Thoracic aorta (tissue), 2 donors: Measurements from ENCODE around the gene FBN2. TPM values are rescaled to one million over a fixed set of nuclear protein-coding genes. Genes with fewer than 3 reads are reported as not detected.
"Not testable (repeated sequence)": the region's sequence is repeated elsewhere in the genome, so short reads cannot be mapped to it uniquely, and the experiment has no call there.

ENCODE experiments used
- ATAC-seq: fragments of 150-250 bp; one replicate; pipeline ENCODE4 v1.8.0; 2017; ENCODE audit warnings: low read depth; ENCODE audit not compliant: insufficient number of reproducible peaks, low FRiP score
- DNase-seq: peaks from one replicate; pipeline ENCODE4 v3.0.0-alpha.2; 2020; ENCODE audit warnings: low spot score
- H3K27ac ChIP-seq, 2 donors: fragments of 200-600 bp; sonication (generic); 1 replicate in 1 of 2; 2 replicates in 1 of 2; pipeline ENCODE4 v1.5.1; 2016; ENCODE audit warnings: mild to moderate bottlenecking in 2 of 2, moderate library complexity in 2 of 2
- H3K27me3 ChIP-seq: fragments of 200-600 bp; sonication (generic); replicated peaks from 2 replicates; pipeline ENCODE4 v1.6.0; 2016; ENCODE audit warnings: mild to moderate bottlenecking; ENCODE audit not compliant: insufficient read depth
- H3K36me3 ChIP-seq: fragments of 200-600 bp; sonication (generic); one replicate; pipeline ENCODE4 v1.5.1; 2016
- H3K4me1 ChIP-seq, 2 donors: fragments of 200-600 bp; sonication (generic); 1 replicate in 1 of 2; 2 replicates in 1 of 2; pipeline versions ENCODE4 v1.5.1 to v1.6.0; 2016; ENCODE audit warnings: low read depth in 2 of 2, mild to moderate bottlenecking in 1 of 2; ENCODE audit not compliant: control insufficient read depth in 1 of 2
- H3K4me3 ChIP-seq: fragments of 200-600 bp; sonication (generic); 2 replicates; pipeline ENCODE4 v1.5.1; 2016; ENCODE audit warnings: mild to moderate bottlenecking
- H3K9me3 ChIP-seq: fragments of 200-600 bp; sonication (generic); 2 replicates; pipeline ENCODE4 v1.5.1; 2016
- total RNA-seq, 2 donors: library from RNA; depleted of rRNA; stranded (reverse); fragments of >200 nt; gene quantifications; one replicate each; pipeline versions ENCODE4 v1.1.0 to v1.2.3, GENCODE V29; 2016
- TF ChIP-seq, protein P1 (sequence below): fragments of 200-600 bp; sonication (generic); IDR thresholded peaks from one replicate; pipeline ENCODE4 v1.5.1; 2019; ENCODE audit warnings: antibody characterized with exemption

The FBN2 gene
- total RNA-seq, 2 donors from 2014 or later, result 0.68 to 5.8 TPM

DNA sequence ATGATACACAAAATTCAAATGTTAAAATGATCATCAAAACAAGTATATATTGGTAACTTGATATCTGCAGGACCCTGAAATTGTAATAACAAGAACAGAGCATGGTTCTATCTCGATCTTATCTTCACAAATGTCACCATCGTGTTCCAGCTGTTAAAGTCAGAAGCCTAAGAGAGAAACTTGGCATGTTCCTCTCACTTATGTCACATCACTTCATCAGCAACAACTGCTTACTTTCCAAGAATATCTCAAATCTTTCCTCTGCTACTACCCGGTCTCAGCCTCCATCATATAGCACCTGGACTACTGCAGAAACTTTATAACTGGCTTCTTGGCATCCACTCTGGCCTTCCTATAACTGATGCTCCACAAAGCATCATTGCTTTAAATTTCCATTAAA is 84.9 kb downstream of the FBN2 start:
- DNase-seq (no peak), ATAC-seq (no peak)
- no peaks in the 10 kb centered on the region for H3K27me3 ChIP-seq
- TF ChIP-seq, protein P1, sequence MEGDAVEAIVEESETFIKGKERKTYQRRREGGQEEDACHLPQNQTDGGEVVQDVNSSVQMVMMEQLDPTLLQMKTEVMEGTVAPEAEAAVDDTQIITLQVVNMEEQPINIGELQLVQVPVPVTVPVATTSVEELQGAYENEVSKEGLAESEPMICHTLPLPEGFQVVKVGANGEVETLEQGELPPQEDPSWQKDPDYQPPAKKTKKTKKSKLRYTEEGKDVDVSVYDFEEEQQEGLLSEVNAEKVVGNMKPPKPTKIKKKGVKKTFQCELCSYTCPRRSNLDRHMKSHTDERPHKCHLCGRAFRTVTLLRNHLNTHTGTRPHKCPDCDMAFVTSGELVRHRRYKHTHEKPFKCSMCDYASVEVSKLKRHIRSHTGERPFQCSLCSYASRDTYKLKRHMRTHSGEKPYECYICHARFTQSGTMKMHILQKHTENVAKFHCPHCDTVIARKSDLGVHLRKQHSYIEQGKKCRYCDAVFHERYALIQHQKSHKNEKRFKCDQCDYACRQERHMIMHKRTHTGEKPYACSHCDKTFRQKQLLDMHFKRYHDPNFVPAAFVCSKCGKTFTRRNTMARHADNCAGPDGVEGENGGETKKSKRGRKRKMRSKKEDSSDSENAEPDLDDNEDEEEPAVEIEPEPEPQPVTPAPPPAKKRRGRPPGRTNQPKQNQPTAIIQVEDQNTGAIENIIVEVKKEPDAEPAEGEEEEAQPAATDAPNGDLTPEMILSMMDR, result no peak
- H3K4me3 ChIP-seq, result no peak overlapping the region
- peaks cover 1% of the 10 kb centered on the region for H3K9me3 ChIP-seq
- H3K27ac ChIP-seq, result no peak overlapping the region
- peaks cover 0 to 9% of the 10 kb centered on the region in 2 donors for H3K4me1 ChIP-seq
- no peaks in the 10 kb centered on the region for H3K36me3 ChIP-seq

DNA sequence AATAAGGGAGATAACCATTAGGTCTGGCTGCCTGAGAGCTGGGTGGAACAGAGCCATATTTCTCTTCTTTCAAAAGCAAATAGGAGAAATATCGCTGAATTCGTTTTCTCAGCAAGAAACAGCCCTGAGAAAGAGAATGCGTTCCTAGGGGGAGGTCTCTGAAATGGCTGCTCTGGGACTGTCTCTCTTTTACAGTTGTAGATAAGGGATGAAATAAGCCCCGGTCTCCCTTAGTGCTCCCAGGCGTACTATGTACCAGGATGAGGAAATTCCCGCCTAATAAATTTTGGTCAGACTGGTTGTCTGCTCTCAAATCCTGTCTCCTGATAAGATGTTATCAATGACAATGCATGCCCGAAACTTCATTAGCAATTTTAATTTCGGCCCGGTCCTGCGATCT is 90.8 kb downstream of the FBN2 start:
- not testable (repeated sequence) for ATAC-seq, DNase-seq, H3K4me1 ChIP-seq, H3K4me3 ChIP-seq, H3K27ac ChIP-seq, H3K36me3 ChIP-seq, H3K27me3 ChIP-seq
- peaks cover 11% of the 10 kb centered on the region for H3K9me3 ChIP-seq

DNA sequence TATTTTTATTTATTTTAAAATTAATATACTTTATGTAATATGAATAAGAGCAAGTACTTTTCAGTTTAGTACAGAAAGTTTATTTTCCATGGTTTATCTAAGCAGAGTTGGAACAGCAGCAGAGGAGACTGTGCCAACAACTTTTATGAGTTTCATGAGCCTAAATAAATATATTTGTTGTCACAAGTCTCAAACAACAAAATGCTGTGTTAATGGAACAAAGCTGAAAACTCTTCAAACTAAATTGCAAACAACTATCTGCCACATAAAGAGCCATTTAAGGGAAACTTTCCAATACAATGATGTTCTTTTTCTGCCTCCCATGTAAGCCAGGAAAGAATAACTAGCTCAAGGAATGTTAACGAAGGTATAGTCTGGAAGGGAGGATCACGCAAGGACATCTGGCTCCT is 96.1 kb downstream of the FBN2 start:
- ATAC-seq (no peak), DNase-seq (no peak)
- Histone ChIP-seq H3K36me3 (no peaks in the 10 kb centered on the region), H3K9me3 (peaks cover 2% of the 10 kb centered on the region), H3K27ac (no peak overlapping the region), H3K4me1 (peaks cover 0 to 15% of the 10 kb centered on the region in 2 donors), H3K27me3 (no peaks in the 10 kb centered on the region), H3K4me3 (no peak overlapping the region)
- TF ChIP-seq, protein P1, result no peak

DNA sequence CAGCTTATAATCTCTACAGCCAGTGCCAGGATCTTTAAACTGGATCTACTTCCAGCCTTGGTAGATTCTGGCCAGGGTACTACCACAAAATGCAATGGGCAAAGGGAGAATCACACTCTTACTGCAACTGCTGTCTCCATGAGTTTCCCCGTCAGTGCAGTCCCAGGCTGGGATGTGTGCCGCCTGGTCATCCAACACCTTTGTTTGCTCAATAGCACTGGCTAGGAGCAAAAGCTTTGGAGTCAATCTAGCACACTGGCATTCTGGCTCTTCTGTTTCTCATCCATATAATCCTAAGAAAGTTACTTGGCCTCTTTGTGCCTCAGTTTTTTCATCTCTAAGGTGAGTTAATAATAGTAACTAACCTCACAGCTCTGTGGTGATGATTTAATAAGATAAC is 96.9 kb downstream of the FBN2 start:
- H3K4me3 ChIP-seq, result no peak overlapping the region
- H3K9me3 ChIP-seq, result no peaks in the 10 kb centered on the region
- TF ChIP-seq, protein P1, result no peak
- ATAC-seq, result no peak
- H3K36me3 ChIP-seq, result no peaks in the 10 kb centered on the region
- H3K27ac ChIP-seq, result no peak overlapping the region
- peaks cover 0 to 15% of the 10 kb centered on the region in 2 donors for H3K4me1 ChIP-seq
- DNase-seq, result no peak
- H3K27me3 ChIP-seq, result no peaks in the 10 kb centered on the region

DNA sequence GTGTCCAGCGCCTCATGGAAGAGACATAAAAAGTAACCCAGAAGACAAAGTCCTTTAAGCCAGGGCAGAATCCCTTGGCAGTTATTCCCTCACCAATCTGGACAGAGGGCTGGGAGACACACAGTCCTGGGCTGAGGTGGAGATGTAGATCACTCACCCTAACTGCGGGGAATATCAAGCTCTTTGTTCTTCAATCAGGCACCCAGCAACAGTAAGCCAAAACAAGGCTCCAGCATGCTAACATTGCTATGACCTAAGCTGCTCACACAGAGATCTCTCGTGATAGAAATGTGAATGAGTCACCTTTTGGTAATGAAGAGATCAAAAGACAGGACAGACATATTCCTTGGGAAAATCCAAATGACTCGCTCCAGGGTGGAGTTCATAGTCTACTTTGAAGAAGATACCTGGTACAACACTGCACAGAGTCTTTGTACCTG is 101.3 kb downstream of the FBN2 start:
- TF ChIP-seq, protein P1, result no peak
- no peak overlapping the region for H3K27ac ChIP-seq
- H3K9me3 ChIP-seq, result no peaks in the 10 kb centered on the region
- DNase-seq, result no peak
- peaks cover 0 to 9% of the 10 kb centered on the region in 2 donors for H3K4me1 ChIP-seq
- no peak overlapping the region for H3K4me3 ChIP-seq
- H3K36me3 ChIP-seq, result no peaks in the 10 kb centered on the region
- ATAC-seq, result no peak
- H3K27me3 ChIP-seq, result no peaks in the 10 kb centered on the region

DNA sequence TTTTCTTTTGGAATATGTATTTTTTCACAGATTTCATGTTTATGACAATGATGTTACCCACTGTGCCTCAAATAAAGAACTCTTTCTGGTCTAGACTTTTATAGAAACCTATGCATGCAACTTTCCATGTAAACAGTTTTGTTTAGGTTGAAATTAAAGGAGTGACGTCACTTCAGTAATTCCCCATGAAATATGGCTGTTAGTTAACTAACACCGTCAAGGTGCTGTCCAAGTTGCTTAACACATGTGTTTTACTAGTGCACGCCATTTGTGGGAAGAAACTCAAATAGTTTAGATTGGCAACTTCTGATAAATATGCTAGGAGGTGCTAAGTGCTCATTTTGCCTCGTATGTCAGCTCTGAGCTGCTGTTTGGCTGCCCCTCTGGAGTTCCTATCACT is 102.2 kb downstream of the FBN2 start:
- DNase-seq, result no peak
- ATAC-seq, result no peak
- TF ChIP-seq, protein P1, result no peak
- Histone ChIP-seq H3K9me3 (no peaks in the 10 kb centered on the region), H3K4me3 (no peak overlapping the region), H3K27ac (no peak overlapping the region), H3K27me3 (no peaks in the 10 kb centered on the region), H3K4me1 (no peaks in the 10 kb centered on the region), H3K36me3 (no peaks in the 10 kb centered on the region)
